Tongue (tissue), 2 donors: ENCODE data around the gene SBF2. TPM values are rescaled to one million over a fixed set of nuclear protein-coding genes. Genes with fewer than 3 reads are reported as not detected.
A peak's percentile ranks its signal among the peaks of the same experiment; 100 is the strongest.
"Not testable (repeated sequence)": the region's sequence is repeated elsewhere in the genome, so short reads cannot be mapped to it uniquely, and the experiment has no call there.

Source experiments
- DNase-seq: peaks from one replicate; pipeline ENCODE4 v3.0.0-alpha.2; 2015
- total RNA-seq: library from RNA; depleted of rRNA; stranded (reverse); fragments of >200 nt; gene quantifications from one replicate; pipeline ENCODE4 v1.2.3, GENCODE V29; 2014

The SBF2 gene
- total RNA-seq, 1 donor from 2014 or later = 54.8 TPM

- no peak for DNase-seq
Measured at GRCh38 chr11:10263929-10264328, 30.1 kb downstream of the SBF2 start.

DNA sequence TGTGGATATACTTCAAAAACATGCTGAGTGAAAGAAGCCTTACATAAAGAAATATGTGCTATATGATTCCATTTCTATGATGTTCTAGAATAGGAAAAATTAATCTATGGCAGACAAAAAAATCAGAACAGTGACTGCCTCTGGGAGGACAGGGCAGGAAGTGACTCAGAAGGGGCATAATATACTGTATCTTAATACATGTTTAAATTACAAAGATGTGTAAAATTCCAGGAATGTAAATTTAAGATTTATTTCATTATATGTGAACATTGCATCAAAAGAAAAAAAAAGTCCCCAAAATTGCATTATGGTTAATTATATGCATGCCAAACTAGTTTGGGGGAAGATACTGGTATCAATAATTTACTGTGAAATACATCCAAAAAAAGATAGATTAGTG, 32.2 kb downstream of the SBF2 start:
- DNase-seq = no peak

GRCh38 chr11:10257478-10257877, 36.5 kb downstream of the SBF2 start:
- no peak for DNase-seq

GRCh38 chr11:10255388-10256125, 38.5 kb downstream of the SBF2 start:
- no peak for DNase-seq

DNA sequence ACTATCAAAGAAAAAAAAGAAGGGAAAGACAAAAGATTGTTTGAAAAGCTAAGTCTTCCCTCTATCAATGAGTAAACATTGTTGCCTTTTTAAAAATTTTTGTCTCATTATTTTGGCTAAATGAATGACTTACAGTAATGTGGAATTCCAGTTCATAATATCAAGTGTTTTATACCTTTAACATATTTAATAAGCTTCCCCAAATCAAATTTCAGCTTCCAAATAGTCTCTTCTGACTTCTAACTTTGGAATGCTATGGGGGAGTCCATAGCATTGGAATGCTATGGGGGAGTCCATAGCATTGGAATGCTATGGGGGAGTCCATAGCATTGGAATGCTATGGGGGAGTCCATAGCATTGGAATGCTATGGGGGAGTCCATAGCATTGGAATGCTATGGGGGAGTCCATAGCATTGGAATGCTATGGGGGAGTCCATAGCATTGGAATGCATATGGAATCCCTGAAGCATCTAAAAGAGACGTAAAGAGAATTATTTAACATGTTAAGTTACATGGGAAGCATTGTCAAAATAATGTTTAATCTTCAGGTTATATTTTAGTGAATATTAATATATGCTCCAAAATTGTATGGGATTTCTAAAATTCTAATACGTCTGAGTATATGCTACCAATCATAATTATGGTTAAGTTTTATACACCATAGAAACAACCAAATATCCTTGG, 44.4 kb downstream of the SBF2 start:
- not testable (repeated sequence) for DNase-seq

GRCh38 chr11:10247011-10247410, 47.0 kb downstream of the SBF2 start:
- DNase-seq = no peak

DNA sequence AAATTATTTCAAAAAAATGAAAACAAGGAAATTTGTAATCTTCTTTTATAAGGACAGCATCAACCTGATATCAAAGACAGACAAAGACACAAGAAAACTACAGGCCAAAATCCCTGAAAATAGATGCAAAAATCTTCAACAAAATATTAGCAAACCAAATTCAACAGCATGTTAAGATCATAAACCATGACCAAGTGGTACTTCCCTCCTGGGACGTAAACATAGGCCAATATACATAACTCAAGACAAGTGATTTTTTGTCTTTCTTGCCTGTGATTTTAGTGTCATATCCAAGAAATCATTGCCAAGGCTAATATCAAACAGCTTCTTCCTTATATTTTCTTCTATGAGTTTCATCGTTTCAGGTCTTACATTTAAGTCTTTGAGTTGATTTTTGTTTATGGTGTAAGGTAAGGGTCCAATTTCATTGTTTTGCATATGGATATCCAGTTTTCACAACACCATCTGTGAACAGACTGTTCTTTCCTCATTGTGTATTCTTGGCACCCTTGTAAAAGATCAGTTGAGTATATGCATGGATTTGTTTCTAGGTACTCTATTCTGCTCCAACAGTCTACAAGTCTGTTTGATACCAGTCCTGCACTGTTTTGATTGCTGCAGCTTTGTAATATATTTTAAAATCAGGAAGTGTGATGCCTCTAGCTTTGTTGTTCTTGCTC, 50.0 kb downstream of the SBF2 start:
- no peak for DNase-seq

DNA sequence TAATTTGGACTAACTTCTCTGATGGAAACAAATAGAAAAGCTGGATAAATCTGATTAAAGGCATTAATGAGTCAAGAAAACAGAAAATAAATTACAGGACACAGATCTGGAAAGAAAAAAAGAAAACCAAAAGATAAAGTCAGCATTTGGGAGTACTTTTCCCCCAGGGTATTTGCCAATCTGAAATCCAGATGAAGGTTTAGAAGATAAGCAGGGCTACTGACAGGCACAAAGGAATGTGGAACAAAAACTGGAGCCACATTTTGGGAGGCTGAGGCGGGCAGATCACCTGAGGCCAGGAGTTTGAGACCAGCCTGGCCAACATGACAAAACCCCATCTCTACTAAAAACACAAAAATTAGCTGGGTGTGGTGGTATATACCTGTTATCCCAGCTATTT, 57.2 kb downstream of the SBF2 start:
- no peak for DNase-seq

DNA sequence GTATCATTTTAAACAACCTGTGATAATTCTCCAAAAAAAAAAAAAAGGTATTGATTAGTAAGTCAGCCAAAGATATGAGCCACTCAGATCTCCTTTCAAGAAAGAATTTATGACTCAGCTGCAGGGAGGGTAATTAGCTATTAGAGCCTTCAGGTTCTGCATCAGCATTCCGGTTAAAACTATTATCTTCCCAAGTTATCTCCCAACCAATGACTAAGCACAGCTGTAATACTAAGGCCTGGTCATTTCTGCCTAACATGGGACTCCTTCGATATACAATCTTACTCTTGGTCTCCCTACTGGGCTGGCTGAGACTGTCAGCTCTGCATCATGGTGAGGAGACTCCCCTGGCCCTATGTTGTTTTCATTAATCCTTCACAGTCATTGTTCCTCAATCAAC, 60.4 kb downstream of the SBF2 start:
- no peak for DNase-seq

- no peak for DNase-seq
Measured at GRCh38 chr11:10232756-10233155, 61.3 kb downstream of the SBF2 start.

DNA sequence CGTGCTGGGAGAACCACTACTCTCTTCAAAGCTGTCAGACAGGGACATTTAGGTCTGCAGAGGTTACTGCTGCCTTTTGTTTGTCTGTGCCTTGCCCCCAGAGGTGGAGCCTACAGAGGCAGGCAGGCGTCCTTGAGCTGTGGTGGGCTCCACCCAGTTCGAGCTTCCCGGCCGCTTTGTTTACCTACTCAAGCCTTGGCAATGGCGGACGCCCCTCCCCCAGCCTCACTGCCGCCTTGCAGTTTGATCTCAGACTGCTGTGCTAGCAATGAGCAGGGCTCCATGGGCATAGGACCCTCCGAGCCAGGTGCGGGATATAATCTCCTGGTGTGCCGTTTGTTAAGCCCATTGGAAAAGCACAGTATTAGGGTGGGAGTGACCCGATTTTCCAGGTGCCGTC, 62.2 kb downstream of the SBF2 start:
- DNase-seq = not testable (repeated sequence)

GRCh38 chr11:10225553-10225952, 68.5 kb downstream of the SBF2 start:
- no peak for DNase-seq

- DNase-seq = no peak
Measured at GRCh38 chr11:10222399-10222798, 71.6 kb downstream of the SBF2 start.

- DNase-seq = no peak
Measured at GRCh38 chr11:10221342-10221741, 72.7 kb downstream of the SBF2 start.

DNA sequence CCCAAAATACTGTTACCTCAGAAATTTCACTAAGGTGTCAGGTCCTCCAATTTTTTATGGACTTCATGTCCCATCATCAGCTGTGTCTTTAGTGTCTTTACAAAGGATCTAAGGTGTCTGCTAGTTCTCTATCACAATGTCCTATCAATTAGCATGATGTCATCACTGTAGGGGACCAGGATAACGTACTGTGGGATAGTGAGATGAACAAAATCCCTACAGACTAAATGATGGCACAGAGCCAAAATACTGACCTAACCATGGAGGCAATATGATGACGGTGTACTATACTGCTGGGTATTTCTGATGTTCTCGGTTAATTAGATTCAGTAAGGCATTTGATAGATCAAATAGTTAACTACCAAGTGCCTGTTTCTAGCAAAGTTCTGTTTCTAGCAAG, 82.5 kb downstream of the SBF2 start:
- no peak for DNase-seq

GRCh38 chr11:10209326-10209725, 84.7 kb downstream of the SBF2 start:
- no peak for DNase-seq

DNA sequence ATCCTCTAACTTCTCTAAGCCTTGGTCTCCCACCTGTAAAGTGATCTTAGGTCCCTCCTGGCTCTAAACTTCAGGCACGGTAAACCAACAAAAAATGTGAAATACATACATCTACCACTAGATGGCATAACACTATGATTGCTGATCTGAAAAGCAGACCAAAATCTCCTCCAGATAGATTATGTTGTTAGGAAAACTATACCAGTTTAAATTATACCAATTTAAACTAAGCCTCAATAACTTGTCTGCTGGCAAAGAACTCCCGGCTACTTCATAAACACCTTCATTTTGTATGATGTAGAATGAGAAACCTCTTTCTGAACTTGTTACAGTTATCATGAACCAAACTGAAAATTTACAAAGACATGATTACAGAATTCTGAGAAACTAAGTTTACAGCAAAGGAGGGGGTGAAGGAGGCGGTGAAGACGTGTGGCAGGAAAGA, 85.9 kb downstream of the SBF2 start:
- DNase-seq = peak; percentile 54

DNA sequence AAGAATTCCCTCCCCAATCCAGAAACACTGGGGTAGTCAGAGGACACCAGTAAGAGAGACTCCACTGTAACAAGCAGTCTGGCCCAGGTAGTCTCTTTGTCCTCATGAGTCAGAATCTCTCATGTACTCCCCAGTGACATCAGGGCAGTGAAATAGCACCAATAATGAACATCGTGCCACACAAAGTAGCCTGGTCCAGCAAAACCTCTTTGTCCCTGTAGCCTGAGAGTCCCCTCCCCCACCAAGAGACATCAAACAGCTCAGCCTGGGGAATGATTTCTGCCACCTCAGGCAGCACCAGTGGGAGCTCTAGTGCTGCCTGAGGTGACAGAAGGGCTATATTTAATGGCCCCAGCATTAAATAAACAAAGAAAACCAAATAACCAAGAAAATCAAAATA, 88.1 kb downstream of the SBF2 start:
- DNase-seq = no peak

- DNase-seq = no peak
Measured at GRCh38 chr11:10204021-10204420, 90.0 kb downstream of the SBF2 start.

DNA sequence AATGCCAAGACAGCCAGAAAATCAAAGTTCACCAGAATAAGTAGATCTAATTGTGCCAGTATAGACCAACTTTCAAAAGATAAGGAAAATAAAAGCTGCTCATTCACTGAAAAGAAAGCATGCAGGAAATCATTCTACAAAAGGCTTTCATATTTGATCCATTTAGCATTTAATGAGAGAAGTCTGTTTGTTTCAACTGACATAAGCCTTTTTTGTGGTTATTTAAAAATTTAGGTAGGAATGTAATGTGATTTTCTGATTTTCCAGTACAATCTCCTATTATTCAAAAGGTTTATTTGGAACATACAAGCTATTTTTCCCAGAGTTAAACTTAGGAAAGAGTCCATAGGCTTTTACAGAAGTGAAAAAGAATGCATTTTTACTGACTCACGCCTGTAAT, 92.7 kb downstream of the SBF2 start:
- no peak for DNase-seq

DNA sequence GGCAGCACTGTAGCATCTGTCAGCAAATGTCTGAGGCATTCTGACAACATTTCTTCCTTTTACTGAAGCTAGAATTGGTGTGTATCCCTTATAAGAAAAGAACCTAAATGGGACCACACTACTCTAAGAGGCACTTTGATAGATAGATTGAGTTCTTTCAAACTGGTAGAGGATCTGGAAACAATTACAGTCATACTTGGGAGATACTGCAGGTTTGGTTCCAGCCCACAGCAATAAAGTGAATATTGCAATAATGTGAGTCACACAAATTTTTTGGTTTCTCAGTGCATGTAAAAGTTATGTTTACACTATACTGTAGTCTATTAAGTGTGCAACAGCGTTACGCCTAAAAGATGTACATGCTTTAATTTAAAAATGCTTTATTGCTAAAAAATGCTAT, 96.9 kb downstream of the SBF2 start:
- no peak for DNase-seq

- DNase-seq = no peak
Measured at GRCh38 chr11:10192036-10192435, 102.0 kb downstream of the SBF2 start.

GRCh38 chr11:10181811-10182210, 112.2 kb downstream of the SBF2 start:
- peak; percentile 2 for DNase-seq
